Osteoblast (primary cell): Measurements from ENCODE around the gene XYLT1. TPM values are rescaled to one million over a fixed set of nuclear protein-coding genes. Genes with fewer than 3 reads are reported as not detected.

Experiments
- DNase-seq: peaks from one replicate; pipeline ENCODE4 v3.0.0; 2011; ENCODE audit warnings: low spot score, mixed read lengths; ENCODE audit not compliant: insufficient read length; ENCODE audit errors: missing footprints
- H2AFZ ChIP-seq: 2 replicates; pipeline ENCODE4 v1.6.0; 2011; ENCODE audit warnings: mild to moderate bottlenecking, low read length
- H3K27ac ChIP-seq: 2 replicates; pipeline ENCODE4 v1.5.1; 2011; ENCODE audit warnings: mild to moderate bottlenecking, low read depth, low read length, moderate library complexity
- H3K27me3 ChIP-seq: 2 replicates; pipeline ENCODE4 v1.6.0; 2012; ENCODE audit warnings: mild to moderate bottlenecking, control low read depth, inconsistent platforms, low read length, moderate library complexity; ENCODE audit not compliant: insufficient read depth
- H3K36me3 ChIP-seq: 2 replicates; pipeline ENCODE4 v1.5.1; 2011; ENCODE audit warnings: mild to moderate bottlenecking, low read length, control low read depth, moderate library complexity; ENCODE audit not compliant: insufficient read depth
- H3K4me1 ChIP-seq: 2 replicates; pipeline ENCODE4 v1.5.1; 2011; ENCODE audit warnings: mild to moderate bottlenecking, low read length, control low read depth, moderate library complexity; ENCODE audit not compliant: insufficient read depth
- H3K4me2 ChIP-seq: 2 replicates; pipeline ENCODE4 v1.6.0; 2011; ENCODE audit warnings: mild to moderate bottlenecking, low read length; ENCODE audit not compliant: insufficient read depth
- H3K4me3 ChIP-seq: fragments of 200-600 bp; sonication (generic); 3 replicates; pipeline ENCODE4 v1.5.1; 2012; ENCODE audit warnings: mild to moderate bottlenecking, low read length, inconsistent platforms; ENCODE audit not compliant: insufficient read depth
- H3K79me2 ChIP-seq: 2 replicates; pipeline ENCODE4 v1.6.0; 2012; ENCODE audit warnings: mild to moderate bottlenecking, low read length, control low read depth, inconsistent platforms; ENCODE audit not compliant: insufficient read depth
- H3K9me3 ChIP-seq: 2 replicates; pipeline ENCODE4 v1.5.1; 2011; ENCODE audit warnings: low read depth, low read length, control low read depth
- H4K20me1 ChIP-seq: 2 replicates; pipeline ENCODE4 v1.6.0; 2012; ENCODE audit warnings: mild to moderate bottlenecking, low read length, control low read depth; ENCODE audit not compliant: insufficient read depth
- total RNA-seq: library from RNA; depleted of rRNA; stranded (reverse); fragments of >200 nt; gene quantifications from 2 replicates; pipeline ENCODE4 v1.2.3, GENCODE V29; 2012
- TF ChIP-seq, protein P1 (sequence below): IDR thresholded peaks from 2 replicates; pipeline ENCODE4 v1.5.1; 2011; ENCODE audit warnings: mild to moderate bottlenecking, low read depth, low read length, moderate library complexity; ENCODE audit errors: extremely low read depth

XYLT1 gene
- total RNA-seq, 1 donor, result 43.4 TPM

DNA sequence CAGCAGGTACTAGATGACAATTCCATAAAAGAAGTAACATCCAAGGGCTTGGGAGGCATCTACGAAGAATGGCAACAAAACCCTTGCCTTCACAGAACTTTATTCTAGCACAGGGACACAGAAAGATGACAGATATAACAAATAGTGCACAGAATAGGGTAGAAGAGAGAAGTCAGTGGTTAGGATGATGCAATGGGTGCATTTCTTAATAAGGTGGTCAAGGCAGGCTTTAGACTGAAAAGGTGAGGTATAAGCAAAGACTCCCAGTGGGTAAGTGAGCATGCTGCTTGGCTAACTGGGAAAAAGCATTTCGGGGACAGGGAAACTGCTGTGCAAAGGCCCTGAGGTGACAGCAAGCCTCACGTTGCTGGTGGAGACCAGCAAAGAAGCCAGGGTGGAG is 175.9 kb downstream of the XYLT1 start:
- DNase-seq, result no peak
- H4K20me1 ChIP-seq, result peaks cover 38% of the 10 kb centered on the region
- TF ChIP-seq, protein P1, sequence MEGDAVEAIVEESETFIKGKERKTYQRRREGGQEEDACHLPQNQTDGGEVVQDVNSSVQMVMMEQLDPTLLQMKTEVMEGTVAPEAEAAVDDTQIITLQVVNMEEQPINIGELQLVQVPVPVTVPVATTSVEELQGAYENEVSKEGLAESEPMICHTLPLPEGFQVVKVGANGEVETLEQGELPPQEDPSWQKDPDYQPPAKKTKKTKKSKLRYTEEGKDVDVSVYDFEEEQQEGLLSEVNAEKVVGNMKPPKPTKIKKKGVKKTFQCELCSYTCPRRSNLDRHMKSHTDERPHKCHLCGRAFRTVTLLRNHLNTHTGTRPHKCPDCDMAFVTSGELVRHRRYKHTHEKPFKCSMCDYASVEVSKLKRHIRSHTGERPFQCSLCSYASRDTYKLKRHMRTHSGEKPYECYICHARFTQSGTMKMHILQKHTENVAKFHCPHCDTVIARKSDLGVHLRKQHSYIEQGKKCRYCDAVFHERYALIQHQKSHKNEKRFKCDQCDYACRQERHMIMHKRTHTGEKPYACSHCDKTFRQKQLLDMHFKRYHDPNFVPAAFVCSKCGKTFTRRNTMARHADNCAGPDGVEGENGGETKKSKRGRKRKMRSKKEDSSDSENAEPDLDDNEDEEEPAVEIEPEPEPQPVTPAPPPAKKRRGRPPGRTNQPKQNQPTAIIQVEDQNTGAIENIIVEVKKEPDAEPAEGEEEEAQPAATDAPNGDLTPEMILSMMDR, result no peak
- no peaks in the 10 kb centered on the region for H3K36me3 ChIP-seq
- H2AFZ ChIP-seq, result no peak overlapping the region
- H3K4me2 ChIP-seq, result no peak overlapping the region
- no peak overlapping the region for H3K27ac ChIP-seq
- H3K27me3 ChIP-seq, result no peaks in the 10 kb centered on the region
- no peaks in the 10 kb centered on the region for H3K9me3 ChIP-seq
- peaks cover 2% of the 10 kb centered on the region for H3K79me2 ChIP-seq
- no peaks in the 10 kb centered on the region for H3K4me1 ChIP-seq
- no peak overlapping the region for H3K4me3 ChIP-seq

DNA sequence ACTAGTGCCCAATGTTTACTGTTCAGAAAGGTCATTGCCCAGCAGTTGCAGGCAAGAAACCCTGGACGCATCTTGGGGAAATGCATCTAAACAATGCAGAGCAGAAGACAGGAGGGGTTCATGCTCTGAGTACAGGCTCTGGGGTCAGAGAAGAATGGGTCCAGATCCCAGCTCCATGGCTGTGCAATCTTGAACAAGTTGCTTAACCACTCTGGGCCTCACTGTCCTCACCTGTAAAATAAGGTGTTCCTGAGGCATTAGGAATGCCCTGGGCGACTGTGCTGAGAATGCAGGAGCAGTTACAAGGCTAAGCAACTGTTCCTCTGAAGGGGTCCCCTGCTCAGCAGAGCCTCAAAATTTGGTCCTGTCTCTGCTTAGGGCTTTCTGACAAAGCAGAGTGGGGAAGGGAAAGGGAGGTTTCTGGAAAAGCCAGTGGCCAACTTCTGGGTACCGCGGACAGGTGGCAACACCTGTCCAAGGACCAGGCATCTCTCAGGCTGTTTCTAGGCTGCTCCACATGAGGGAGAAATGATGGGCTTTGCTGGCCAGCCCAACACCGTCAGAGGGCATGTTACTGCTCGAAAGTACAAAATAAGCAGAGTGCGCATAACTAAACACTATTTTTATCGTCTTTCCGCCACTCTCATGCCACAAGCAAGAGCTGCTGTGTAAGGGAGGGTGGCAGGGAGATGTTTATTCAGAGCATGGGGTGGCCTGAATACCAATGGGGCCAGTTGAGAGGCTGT is 176.8 kb downstream of the XYLT1 start:
- Histone ChIP-seq H3K27me3 (no peaks in the 10 kb centered on the region), H2AFZ (no peak overlapping the region), H3K36me3 (no peaks in the 10 kb centered on the region), H3K27ac (no peak overlapping the region), H3K4me3 (no peak overlapping the region), H4K20me1 (peaks cover 30% of the 10 kb centered on the region), H3K4me2 (no peak overlapping the region), H3K4me1 (no peaks in the 10 kb centered on the region), H3K79me2 (peaks cover 5% of the 10 kb centered on the region), H3K9me3 (no peaks in the 10 kb centered on the region)
- TF ChIP-seq, protein P1, result no peak
- DNase-seq, result no peak

DNA sequence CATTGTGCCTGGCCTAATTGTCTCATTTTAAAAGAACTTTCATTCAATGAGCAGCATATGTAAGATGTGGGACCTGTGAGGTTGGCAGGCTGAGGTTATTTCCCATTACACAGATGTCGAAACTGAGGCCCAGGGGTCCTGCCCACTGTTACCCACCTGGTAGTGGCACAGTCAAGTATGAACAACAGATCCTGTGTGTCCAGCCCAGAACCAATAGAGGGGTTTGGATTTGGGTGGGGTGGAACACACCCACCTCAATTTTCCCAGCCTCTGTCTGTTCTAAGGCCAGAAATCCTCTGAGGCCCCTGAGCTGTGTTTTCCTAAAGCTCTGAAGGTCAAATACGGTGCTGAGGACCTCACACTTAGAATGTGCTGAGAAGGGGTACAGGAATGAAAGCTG is 179.5 kb downstream of the XYLT1 start:
- H4K20me1 ChIP-seq, result peaks cover 28% of the 10 kb centered on the region
- peaks cover 5% of the 10 kb centered on the region for H3K79me2 ChIP-seq
- no peaks in the 10 kb centered on the region for H3K36me3 ChIP-seq
- H3K4me3 ChIP-seq, result no peak overlapping the region
- H3K27me3 ChIP-seq, result no peaks in the 10 kb centered on the region
- no peaks in the 10 kb centered on the region for H3K4me1 ChIP-seq
- no peak overlapping the region for H3K4me2 ChIP-seq
- no peak overlapping the region for H2AFZ ChIP-seq
- no peak for DNase-seq
- TF ChIP-seq, protein P1, result no peak
- no peaks in the 10 kb centered on the region for H3K9me3 ChIP-seq
- H3K27ac ChIP-seq, result no peak overlapping the region

DNA sequence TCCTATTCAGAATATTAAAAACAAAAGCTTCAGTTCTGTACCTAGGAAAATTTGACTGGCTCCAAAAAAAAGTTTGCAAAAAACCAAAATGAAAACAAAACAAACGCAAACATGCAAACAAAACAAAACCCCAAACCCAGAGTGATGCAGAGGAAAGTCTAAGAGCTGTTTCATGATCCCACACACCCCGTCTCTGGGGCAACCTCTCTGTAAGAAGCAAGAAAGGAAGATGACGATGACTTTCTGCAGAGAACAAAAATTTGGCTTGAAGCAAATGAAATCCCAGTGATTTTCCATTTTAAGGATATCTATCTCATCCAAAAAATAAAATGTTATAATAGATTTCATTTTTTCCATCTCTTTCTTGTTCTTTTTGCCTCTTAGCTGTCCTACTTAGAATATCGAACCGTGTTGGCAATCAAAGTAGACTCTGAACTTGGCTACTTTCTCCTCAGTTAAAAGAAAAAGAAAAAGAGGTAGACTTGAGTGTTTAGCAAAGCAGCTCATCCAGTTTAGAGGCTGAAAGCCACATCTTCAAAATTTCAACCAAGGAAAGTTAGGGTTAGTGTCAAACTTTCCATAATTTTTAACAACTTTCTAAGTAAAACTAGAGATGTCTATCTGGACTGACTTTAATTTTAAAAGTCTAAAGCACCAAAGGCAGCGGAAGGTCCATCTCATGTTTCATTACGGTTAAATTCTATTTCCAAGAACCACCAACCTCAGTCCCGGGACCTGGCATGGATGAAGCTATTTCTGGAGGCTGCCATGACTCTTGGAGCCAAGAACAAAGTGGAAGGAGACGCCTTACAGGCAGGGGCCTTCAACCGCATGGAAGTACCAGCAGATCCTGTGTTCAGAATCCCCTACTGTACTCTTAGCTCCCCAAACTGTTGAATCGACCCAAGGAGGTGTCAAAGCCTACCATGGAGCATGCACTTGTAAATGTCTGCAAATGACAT is 180.8 kb downstream of the XYLT1 start:
- Histone ChIP-seq H3K4me2 (no peak overlapping the region), H2AFZ (no peak overlapping the region), H3K4me3 (no peak overlapping the region), H3K79me2 (peaks cover 5% of the 10 kb centered on the region), H3K4me1 (no peaks in the 10 kb centered on the region), H3K36me3 (no peaks in the 10 kb centered on the region), H4K20me1 (peaks cover 27% of the 10 kb centered on the region), H3K27ac (no peak overlapping the region), H3K27me3 (no peaks in the 10 kb centered on the region), H3K9me3 (no peaks in the 10 kb centered on the region)
- no peak for DNase-seq
- TF ChIP-seq, protein P1, result no peak
